Stomach (tissue), 4 donors: ENCODE measurements around the gene OAS1.

Experiments used
- CTCF ChIP-seq, 7 experiments: fragments of 450-650 bp in 4 of 7; fragments of 200-600 bp in 3 of 7; sonication (generic) in 3 of 7; IDR thresholded peaks; one replicate each; pipeline ENCODE4 v1.5.1; 2016 to 2019; ENCODE audit warnings: antibody characterized with exemption in 7 of 7, control low read depth in 2 of 7, mild to moderate bottlenecking in 1 of 7
- EP300 ChIP-seq: sonication (generic); formaldehyde crosslinking; IDR thresholded peaks from one replicate; pipeline ENCODE4 v1.6.1; 2017; ENCODE audit warnings: antibody characterized with exemption
- POLR2A ChIP-seq, 4 donors: fragments of 450-650 bp; IDR thresholded peaks; one replicate each; pipeline ENCODE4 v1.6.1; 2016; ENCODE audit warnings: antibody characterized with exemption in 4 of 4, control low read depth in 2 of 4, mild to moderate bottlenecking in 1 of 4, moderate library complexity in 1 of 4
- POLR2AphosphoS5 ChIP-seq, 3 donors: sonication (generic); formaldehyde crosslinking; IDR thresholded peaks; one replicate each; pipeline ENCODE4 v1.6.1; 2016; ENCODE audit warnings: antibody characterized with exemption in 3 of 3

- TF ChIP-seq CTCF (IDR thresholded peaks at IDR 0.05) (peak in 1 of 7 experiments; percentile 14), EP300 (no peak), POLR2A (IDR thresholded peaks at IDR 0.05) (no peak), POLR2AphosphoS5 (IDR thresholded peaks at IDR 0.05) (peak; percentile 42 to 89 (median 49))
Observed at GRCh38 chr12:112937741-112938719, 31.3 kb downstream of the OAS1 start, which contains the start of gene OAS3.
